ENCODE results near the gene BECN2. TPM values are rescaled to one million over a fixed set of nuclear protein-coding genes. Genes with fewer than 3 reads are reported as not detected.

The BECN2 gene
- total and polyA plus RNA-seq, 2 of the 13 experiments (the other 11 are each of a cell fraction or from before 2014, with no cell fraction given): not detected

DNA sequence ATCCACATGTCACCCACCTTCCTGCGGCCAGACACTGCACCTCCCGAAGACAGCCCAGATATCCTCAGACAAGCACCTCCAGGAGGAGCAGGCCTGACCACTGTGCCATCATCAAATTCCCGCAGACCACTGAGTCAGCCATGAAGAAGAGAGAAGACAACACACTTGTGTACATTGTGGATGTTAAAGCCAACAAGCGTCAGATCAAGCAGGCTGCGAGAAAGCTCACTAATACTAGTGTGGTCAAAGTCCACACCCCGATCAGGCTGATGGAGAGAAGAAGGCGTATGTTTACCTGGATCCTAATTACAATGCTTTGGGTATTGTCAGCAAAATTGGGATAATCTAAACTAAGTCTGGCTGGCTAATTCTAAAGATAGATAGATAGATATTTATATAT, 41.4 kb upstream of the BECN2 start (continued):
- TF ChIP-seq FOXP1 (IDR thresholded peaks at IDR 0.05) (no peak), FOXP1 (CRISPR knock-in tag; IDR thresholded peaks at IDR 0.05) (peak; percentile 43; the same call in 1 of the 2 replicates), SP5 (CRISPR knock-in tag; IDR thresholded peaks at IDR 0.05; ENCODE audit: borderline replicate concordance, low read depth) (no peak), HNF4A (CRISPR knock-in tag; IDR thresholded peaks at IDR 0.05) (peak; percentile 66), FOXA3 (CRISPR knock-in tag; IDR thresholded peaks at IDR 0.05) (peak; percentile 57), SOX13 (IDR thresholded peaks at IDR 0.05) (no peak), SOX13 (CRISPR knock-in tag; conservative IDR thresholded peaks at IDR 0.05 in 1 of 2, IDR thresholded peaks at IDR 0.05 in 1 of 2) (peak in 1 of 2 experiments; percentile 42; a peak in 1 of 4 replicates), MAFF (IDR thresholded peaks at IDR 0.05; ENCODE audit: low read depth, low read length) (0 out of 2 replicates have a peak, but pooled peaks have one; percentile 41), FOXA1 (IDR thresholded peaks at IDR 0.05) (no peak), FOXA1 (CRISPR knock-in tag; IDR thresholded peaks at IDR 0.05) (peak; percentile 41; the same call in 1 of the 2 replicates)

DNA sequence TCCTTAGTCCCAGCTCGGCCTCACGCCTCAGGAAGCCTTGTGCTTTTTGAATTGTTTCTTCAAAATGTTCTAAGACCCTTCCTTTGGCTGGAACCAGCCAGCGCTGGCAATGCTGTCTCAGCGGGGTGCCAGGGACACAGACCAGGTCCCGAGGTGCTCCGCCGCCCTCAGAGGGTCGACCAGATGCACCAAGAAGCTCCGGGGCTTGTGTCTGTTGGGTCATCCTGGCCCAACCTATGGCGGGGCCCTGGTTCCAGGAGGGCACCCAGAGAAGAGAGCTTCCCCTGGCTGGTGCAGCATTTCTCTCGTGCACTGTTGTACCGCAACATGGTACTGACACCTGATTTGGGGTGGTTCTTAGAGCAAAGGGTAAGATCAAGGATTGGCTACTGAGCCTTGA, 40.1 kb upstream of the BECN2 start:
- Histone ChIP-seq H2AFZ (ENCODE audit: low read length) (no peak overlapping the region), H3K27me3 (ENCODE audit: control insufficient read depth in 1 of 2, insufficient read depth in 2 of 2, low read length in 2 of 2) (no peaks in the 10 kb centered on the region), H4K20me1 (ENCODE audit: insufficient read depth, low read length) (no peaks in the 10 kb centered on the region), H3K9ac (ENCODE audit: insufficient read depth, low read depth, low read length) (no peak overlapping the region), H3K4me1 (ENCODE audit: insufficient read depth, low read length) (peaks cover 5% of the 10 kb centered on the region; the same call in 1 of the 2 replicates), H3K4me2 (ENCODE audit: low read depth, low read length) (no peak overlapping the region), H3K9me3 (ENCODE audit: low read length) (no peaks in the 10 kb centered on the region), H3K36me3 (replicated peaks in 1 of 2; ENCODE audit: control insufficient read depth in 1 of 2, insufficient read depth in 2 of 2, low read length in 2 of 2) (no peaks in the 10 kb centered on the region), H3K4me3 (replicated peaks in 1 of 3; ENCODE audit: insufficient read depth in 1 of 3, low read depth in 2 of 3, low read length in 3 of 3) (no peak overlapping the region), H3K79me2 (ENCODE audit: insufficient read depth, low read length) (no peaks in the 10 kb centered on the region), H3K27ac (ENCODE audit: extremely low read length, insufficient read depth, low read length) (no peak overlapping the region)
- ChIA-PET CTCF (ENCODE audit: low intra/inter-chr PET ratio, low total read pairs) (no interaction called here), POLR2A (no interaction called here)
- in situ Hi-C loops (cut with HindIII; ENCODE audit: extremely low pct_ligation_motif_present, low pct_unique_long_range_greater_than_20kb) (no loop called here), intact Hi-C loops (cut with micrococcal nuclease; ENCODE audit: unreplicated experiment) (no loop called here)
- no peak for DNase-seq (ENCODE audit: low spot score)
- no peak for FAIRE-seq
- ATAC-seq: no peak
- WGBS (ENCODE audit: low lambda C conversion rate): 75% methylated on average over 8 of the region's 12 CpGs
- no TSS peak for BruUV-seq (replicated peaks)
- TF ChIP-seq ZNF407 (CRISPR knock-in tag; IDR thresholded peaks at IDR 0.05; ENCODE audit: not compliant biosample characterization): no peak
- TF ChIP-seq ZNF883 (CRISPR knock-in tag; IDR thresholded peaks at IDR 0.05; ENCODE audit: not compliant biosample characterization): no peak
- TF ChIP-seq, protein P1, sequence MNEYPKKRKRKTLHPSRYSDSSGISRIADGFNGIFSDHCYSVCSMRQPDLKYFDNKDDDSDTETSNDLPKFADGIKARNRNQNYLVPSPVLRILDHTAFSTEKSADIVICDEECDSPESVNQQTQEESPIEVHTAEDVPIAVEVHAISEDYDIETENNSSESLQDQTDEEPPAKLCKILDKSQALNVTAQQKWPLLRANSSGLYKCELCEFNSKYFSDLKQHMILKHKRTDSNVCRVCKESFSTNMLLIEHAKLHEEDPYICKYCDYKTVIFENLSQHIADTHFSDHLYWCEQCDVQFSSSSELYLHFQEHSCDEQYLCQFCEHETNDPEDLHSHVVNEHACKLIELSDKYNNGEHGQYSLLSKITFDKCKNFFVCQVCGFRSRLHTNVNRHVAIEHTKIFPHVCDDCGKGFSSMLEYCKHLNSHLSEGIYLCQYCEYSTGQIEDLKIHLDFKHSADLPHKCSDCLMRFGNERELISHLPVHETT (CRISPR knock-in tag; conservative IDR thresholded peaks at IDR 0.05): no peak
- TF ChIP-seq CHD2 (IDR thresholded peaks at IDR 0.05; ENCODE audit: low read depth, low read length): no peak
- TF ChIP-seq, protein P2, sequence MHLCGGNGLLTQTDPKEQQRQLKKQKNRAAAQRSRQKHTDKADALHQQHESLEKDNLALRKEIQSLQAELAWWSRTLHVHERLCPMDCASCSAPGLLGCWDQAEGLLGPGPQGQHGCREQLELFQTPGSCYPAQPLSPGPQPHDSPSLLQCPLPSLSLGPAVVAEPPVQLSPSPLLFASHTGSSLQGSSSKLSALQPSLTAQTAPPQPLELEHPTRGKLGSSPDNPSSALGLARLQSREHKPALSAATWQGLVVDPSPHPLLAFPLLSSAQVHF (CRISPR knock-in tag; IDR thresholded peaks at IDR 0.05): no peak

Measured in HepG2 (cell line).